ENCODE measurements around the gene FRAT1.

DNA sequence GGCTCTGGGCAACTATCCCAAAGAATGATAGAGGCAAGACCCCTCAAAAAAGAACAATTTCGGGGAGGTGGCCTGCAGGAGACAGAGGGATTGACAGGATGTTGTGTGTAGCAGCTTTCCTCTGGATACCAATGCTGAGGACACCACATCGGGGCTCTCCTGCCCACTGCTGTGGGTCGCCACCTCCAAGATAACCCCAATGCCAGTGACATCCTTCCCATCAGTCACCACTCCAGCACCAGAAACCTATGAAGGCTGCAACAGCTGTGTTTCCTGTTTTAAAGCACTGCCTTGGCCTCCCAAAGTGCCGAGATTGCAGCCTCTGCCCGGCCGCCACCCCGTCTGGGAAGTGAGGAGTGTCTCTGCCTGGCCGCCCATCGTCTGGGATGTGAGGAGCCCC, 44.2 kb upstream of the FRAT1 start:
- TF ChIP-seq, protein P1, sequence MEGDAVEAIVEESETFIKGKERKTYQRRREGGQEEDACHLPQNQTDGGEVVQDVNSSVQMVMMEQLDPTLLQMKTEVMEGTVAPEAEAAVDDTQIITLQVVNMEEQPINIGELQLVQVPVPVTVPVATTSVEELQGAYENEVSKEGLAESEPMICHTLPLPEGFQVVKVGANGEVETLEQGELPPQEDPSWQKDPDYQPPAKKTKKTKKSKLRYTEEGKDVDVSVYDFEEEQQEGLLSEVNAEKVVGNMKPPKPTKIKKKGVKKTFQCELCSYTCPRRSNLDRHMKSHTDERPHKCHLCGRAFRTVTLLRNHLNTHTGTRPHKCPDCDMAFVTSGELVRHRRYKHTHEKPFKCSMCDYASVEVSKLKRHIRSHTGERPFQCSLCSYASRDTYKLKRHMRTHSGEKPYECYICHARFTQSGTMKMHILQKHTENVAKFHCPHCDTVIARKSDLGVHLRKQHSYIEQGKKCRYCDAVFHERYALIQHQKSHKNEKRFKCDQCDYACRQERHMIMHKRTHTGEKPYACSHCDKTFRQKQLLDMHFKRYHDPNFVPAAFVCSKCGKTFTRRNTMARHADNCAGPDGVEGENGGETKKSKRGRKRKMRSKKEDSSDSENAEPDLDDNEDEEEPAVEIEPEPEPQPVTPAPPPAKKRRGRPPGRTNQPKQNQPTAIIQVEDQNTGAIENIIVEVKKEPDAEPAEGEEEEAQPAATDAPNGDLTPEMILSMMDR (IDR thresholded peaks at IDR 0.05) = no peak
- TF ChIP-seq POLR2A (IDR thresholded peaks at IDR 0.05) = no peak

All from esophagus squamous epithelium (tissue), 4 donors.